Measurements from ENCODE around the gene CSGALNACT2.
A peak's percentile ranks its signal among the peaks of the same experiment; 100 is the strongest.

Gene CSGALNACT2

GRCh38 chr10:43196981-43197833 lies 59.0 kb downstream of the CSGALNACT2 start:
- TF ChIP-seq CTCF (IDR thresholded peaks at IDR 0.05; ENCODE audit: low read depth, low read length), result no peak
- no peak for DNase-seq (ENCODE audit: low read depth in 2 of 2)
- no peak overlapping the region for H3K4me3 ChIP-seq (replicated peaks in 1 of 2; ENCODE audit: low read depth in 2 of 2, low read length in 2 of 2)

GRCh38 chr10:43197834-43198681 lies 59.8 kb downstream of the CSGALNACT2 start:
- DNase-seq (ENCODE audit: low read depth in 2 of 2), result peak in 1 of 2 donors; percentile 28
- H3K4me3 ChIP-seq (replicated peaks in 1 of 2; ENCODE audit: low read depth in 2 of 2, low read length in 2 of 2), result no peak overlapping the region
- peak; percentile 53 for TF ChIP-seq CTCF (IDR thresholded peaks at IDR 0.05; ENCODE audit: low read depth, low read length)

GRCh38 chr10:43198682-43199005 lies 60.4 kb downstream of the CSGALNACT2 start:
- no peak overlapping the region for H3K4me3 ChIP-seq (replicated peaks in 1 of 2; ENCODE audit: low read depth in 2 of 2, low read length in 2 of 2)
- no peak for TF ChIP-seq CTCF (IDR thresholded peaks at IDR 0.05; ENCODE audit: low read depth, low read length)
- DNase-seq (ENCODE audit: low read depth in 2 of 2), result no peak

GRCh38 chr10:43199088-43199683 lies 60.9 kb downstream of the CSGALNACT2 start:
- no peak for DNase-seq (ENCODE audit: low read depth in 2 of 2)
- TF ChIP-seq CTCF (IDR thresholded peaks at IDR 0.05; ENCODE audit: low read depth, low read length), result no peak
- H3K4me3 ChIP-seq (replicated peaks in 1 of 2; ENCODE audit: low read depth in 2 of 2, low read length in 2 of 2), result no peak overlapping the region

GRCh38 chr10:43199684-43200537 lies 61.7 kb downstream of the CSGALNACT2 start:
- no peak for DNase-seq (ENCODE audit: low read depth in 2 of 2)
- H3K4me3 ChIP-seq (replicated peaks in 1 of 2; ENCODE audit: low read depth in 2 of 2, low read length in 2 of 2), result no peak overlapping the region
- no peak for TF ChIP-seq CTCF (IDR thresholded peaks at IDR 0.05; ENCODE audit: low read depth, low read length)
